Posterior vena cava (tissue), 2 donors: Measurements from ENCODE around the gene FOXF1. TPM values are rescaled to one million over a fixed set of nuclear protein-coding genes. Genes with fewer than 3 reads are reported as not detected.

ENCODE experiments used
- DNase-seq: peaks from one replicate; pipeline ENCODE4 v3.0.0-alpha.2; 2020; ENCODE audit warnings: low spot score
- intact Hi-C, 2 donors: fragments of 100-400 bp; cut with DNase I; formaldehyde crosslinking; loops; one replicate each; pipeline versions ENCODE4 v1.14.1 to v1.14.2; 2022 to 2023
- total RNA-seq, 2 donors: library from RNA; stranded (reverse); fragmentation: NEBNext Ultra II Directional; extraction: Animal tissue kit (Norgen Biotek cat#: 25700); gene quantifications; one replicate each; pipeline ENCODE4 v1.2.1, GENCODE V29; 2021
- donor health status: DM: yes; HTN: yes; CAD: no.
- donor health status: DM: yes; HTN: yes; CAD: no.

FOXF1 gene
- total RNA-seq, 2 donors from 2014 or later = 2.5 to 4.3 TPM

DNA sequence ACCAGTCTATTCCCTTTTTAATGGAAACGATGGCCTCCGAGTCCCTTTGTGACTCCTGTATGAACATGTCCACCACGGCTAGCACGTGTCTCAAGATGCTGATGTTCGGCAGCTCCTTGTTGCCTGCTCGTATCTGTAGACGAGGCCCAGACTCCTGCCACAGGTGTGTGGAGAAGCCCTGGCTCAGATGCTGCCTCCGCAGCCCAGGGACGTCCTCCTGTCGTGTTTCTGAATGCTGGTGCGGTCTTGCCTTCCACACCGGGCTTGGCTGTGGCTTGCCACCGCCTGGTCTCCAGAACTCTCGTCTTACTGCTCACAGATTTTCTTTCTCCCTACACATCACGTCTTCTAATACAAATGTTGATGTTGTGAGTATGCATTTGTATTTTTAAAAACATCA lies 17.0 kb downstream of the FOXF1 start:
- DNase-seq = peak; percentile 49
- intact Hi-C loops = no loop called here

DNA sequence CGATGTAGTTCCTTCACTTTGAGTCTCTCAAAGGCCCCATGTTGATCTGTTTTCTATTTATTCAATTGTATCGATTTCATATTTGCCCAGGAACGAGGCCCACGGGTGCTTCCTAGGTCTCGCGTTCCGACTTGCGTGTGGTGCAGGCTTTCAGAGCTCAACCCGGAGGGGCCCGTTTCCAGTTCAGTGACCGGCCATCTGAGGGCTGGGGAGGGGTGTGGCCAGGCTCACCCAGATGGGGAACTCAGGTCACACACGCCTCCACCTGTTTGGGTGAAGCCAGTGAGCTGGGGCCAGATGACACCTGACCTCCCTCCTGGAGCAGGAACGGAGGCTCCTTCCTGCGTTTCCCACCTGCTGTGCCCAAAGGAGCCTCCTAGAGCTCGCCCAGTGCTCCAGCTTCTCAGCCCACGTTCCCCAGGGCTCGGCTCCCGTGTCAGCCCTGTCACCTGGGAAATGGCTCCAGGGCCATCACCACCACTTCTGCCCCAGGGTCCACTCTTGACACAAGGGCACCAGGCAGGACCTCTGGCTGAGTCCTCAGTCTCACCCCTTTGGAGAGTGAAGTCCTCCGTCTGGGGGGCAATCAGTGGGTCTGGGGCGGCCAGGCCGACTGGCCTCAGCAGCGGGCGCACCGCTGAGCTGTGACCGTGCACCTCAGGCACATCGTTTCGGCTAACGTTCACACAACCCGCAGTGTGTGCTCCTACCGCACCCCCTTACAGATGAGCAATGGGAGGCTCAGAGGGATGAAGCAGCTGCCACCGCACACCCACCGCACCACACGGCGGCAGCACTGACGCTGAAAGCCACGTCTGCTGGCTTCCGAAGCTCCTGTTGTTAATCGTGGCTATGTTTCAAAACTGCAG lies 18.0 kb downstream of the FOXF1 start:
- peak; percentile 68 for DNase-seq
- intact Hi-C loops = no loop called here

DNA sequence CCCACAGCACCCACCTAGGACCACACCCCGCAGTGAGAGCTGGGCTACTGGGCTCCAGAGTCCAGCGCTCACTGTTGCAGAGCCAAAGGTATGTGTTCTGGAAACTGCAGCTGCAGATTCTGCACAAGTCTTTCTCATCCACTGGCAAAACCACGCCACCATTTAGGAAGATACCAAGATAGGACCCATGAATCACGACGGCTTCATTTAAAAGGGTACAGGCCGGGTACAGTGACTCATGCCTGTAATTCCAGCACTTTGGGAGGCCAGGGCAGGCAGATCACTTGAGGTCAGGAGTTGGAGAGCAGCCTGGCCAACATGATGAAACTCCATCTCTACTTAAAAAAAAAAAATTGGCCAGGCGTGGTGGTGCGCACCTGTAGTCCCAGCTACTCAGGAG lies 18.8 kb downstream of the FOXF1 start:
- peak; percentile 43 for DNase-seq
- intact Hi-C loops = no loop called here

DNA sequence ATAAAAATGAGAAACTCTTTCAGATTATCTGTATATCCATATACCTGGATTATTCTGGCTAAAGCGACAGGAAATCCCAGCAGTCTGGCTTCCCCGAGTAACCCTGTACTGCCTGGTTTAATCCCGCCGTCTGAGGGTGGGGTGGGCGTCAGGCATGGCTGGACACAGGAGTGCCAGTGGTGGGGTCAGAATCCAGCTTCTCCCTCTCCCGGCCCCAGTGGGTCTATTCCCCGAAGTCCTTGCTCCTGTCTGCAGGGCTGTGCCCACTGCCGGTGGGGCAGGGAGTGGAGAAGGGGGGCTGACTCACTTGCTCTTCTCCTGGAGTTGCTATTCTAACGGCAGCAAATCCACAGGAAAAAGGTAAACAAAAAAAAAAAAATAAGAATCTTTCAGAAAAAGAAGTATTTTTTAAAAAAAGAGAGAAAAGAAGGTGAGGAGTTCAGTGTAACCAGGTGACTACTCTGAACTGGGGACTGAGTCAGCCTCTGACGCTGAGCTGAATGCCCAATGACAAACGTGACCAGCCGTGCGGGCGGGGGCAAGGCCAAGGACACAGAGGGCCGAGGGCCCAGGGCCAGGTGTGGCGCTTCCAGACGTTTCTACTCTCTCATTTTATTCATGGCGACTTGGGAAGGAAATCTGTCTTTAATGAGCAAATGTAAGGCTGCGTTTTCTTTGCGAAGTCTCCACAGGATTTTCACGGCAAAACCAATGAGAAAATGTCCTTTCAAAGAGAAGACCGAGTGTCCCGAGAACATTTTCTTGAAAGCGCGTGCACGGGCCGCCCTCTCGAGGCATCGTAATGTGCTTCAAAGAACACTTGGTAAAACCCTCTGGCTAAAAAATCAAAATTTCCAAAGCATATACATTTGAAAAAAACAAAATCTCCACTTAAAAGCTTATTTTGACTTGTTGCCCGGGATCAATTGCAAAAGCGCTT lies 20.2 kb downstream of the FOXF1 start:
- peak; percentile 66 for DNase-seq
- intact Hi-C loops = loop anchor here in 1 of 2 donors (5.0 kb wide), 1 partner anchor 1698 kb away; no protein-coding TSS in a partner anchor

DNA sequence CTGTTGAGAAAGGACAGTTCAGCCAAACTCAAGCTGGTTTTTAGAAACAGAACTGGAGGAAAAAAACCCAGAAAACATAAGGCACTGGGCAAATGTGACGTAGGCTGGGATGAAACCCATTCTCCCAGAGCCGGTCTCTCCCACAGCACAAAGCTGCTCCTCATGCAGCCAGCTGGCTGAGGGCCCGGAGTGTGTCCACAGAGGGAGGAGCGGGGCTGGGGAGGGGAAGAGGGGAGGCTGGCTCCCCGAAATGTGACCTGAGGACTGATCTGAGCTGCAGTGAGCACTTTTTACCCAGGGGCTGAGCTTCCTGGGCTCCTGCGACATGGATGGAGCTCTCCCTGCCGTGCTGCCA lies 20.8 kb downstream of the FOXF1 start:
- intact Hi-C loops = loop anchor here in 1 of 2 donors (5.0 kb wide), 1 partner anchor 1699 kb away; no protein-coding TSS in a partner anchor
- peak; percentile 90 for DNase-seq

DNA sequence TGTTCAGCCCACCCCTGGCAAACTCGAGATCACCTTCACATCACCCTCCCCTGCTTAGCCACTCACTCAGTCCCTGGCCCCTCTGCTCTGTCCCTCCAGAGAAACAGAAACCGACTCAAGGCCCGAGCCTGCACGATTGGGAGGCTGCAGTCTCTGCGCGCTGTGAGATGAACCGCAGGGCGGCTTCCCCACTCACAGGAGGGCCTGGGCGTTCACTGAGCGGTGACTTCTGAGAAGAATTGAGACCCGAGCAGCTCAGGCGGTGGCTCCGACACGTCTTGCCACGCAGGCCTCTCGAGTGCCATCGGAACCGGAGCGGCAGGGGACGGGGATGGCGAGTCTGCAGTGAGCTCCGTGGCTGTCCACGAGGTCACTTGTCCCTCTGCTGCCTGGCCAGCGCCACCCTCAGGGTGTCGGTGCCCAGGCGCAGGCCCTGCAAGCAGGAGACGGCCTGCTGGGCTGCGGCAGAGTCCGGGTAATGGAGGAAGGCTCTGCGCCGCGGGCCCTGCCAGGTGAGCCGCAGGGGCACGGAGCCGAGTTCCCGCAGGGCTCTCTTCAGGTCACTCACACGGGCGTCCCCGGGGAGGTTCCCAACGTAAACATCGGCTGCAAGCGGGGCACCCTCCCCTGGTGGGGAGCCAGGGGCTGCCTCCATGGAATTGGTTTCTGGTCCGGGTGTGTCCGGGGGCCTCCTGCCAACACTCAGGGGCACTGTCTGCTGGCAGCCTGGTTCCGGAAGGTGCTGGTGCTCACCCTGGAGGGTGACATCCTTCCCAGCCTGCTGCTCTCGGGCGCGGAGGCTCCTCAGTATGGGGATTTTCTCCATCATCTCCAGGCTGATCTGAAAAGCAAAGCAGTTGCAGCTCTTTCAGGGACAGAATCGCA lies 21.6 kb downstream of the FOXF1 start:
- peak; percentile 81 for DNase-seq
- intact Hi-C loops = loop anchor here in 1 of 2 donors (5.0 kb wide), 1 partner anchor 1700 kb away; no protein-coding TSS in a partner anchor

DNA sequence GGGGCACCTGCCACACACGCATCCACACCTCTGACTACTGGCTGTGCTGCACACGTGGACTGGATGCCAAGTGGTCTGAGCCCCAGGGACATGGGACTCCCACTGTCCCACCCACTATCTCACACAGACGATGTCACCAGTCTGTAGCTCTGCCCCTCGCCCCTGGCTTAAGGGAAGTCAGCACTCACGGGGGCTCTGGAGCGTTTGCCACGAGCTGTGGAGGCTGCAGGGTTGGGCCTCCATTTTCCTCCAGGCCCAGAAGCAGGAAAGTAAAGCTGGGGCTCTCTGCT lies 22.1 kb downstream of the FOXF1 start:
- no peak for DNase-seq
- intact Hi-C loops = loop anchor here in 1 of 2 donors (5.0 kb wide), 1 partner anchor 1700 kb away; no protein-coding TSS in a partner anchor

DNA sequence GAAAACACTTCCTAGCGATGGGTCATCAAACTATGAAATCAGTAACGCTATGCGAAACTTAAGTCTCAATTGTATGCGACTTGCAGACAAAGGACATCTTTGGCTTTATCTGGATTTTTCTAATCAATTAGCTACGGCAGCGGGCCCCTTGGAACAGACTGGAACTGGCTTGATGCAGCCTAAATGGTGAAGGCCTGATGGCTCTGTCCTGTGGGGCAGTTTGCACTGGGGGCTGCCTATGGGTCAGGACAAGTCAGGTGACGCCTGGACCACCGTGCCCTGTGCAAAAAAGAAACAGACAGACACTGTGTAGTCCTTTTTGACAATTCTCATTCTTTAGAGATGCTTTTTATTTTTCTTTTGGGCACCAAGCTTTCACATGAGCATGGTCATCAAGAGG lies 22.7 kb downstream of the FOXF1 start:
- intact Hi-C loops = loop anchor here in 1 of 2 donors (5.0 kb wide), 1 partner anchor 1701 kb away; no protein-coding TSS in a partner anchor
- DNase-seq = peak; percentile 47

DNA sequence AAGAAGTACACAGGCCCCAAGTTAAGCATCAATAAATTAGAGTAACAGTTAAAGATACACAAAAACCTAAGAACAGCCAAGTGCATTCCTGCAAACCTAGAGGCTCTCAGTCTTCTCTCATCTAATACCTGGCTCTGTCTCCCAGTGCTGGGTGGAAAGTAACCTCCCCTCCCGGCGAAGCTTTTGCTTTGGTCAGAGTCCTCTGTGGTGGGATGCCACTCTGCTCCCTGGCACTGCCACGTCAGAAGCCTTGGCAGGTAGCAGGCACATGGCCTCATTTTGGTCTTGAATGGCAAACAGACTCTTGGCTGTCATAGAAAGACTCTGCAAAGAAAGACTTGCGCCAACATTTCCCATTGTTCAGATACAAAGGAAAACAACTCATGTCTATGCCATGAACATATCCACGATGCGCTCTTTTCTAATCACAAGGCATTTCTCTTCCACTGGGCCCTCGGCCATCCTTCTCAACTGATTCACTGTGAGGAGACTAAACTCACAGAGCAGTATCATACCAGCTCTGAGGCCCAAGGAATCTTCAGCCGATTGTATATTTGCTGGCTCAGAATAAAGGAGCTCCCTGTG lies 23.5 kb downstream of the FOXF1 start:
- intact Hi-C loops = loop anchor here in 1 of 2 donors (5.0 kb wide), 1 partner anchor 1702 kb away; no protein-coding TSS in a partner anchor
- DNase-seq = peak; percentile 56

DNA sequence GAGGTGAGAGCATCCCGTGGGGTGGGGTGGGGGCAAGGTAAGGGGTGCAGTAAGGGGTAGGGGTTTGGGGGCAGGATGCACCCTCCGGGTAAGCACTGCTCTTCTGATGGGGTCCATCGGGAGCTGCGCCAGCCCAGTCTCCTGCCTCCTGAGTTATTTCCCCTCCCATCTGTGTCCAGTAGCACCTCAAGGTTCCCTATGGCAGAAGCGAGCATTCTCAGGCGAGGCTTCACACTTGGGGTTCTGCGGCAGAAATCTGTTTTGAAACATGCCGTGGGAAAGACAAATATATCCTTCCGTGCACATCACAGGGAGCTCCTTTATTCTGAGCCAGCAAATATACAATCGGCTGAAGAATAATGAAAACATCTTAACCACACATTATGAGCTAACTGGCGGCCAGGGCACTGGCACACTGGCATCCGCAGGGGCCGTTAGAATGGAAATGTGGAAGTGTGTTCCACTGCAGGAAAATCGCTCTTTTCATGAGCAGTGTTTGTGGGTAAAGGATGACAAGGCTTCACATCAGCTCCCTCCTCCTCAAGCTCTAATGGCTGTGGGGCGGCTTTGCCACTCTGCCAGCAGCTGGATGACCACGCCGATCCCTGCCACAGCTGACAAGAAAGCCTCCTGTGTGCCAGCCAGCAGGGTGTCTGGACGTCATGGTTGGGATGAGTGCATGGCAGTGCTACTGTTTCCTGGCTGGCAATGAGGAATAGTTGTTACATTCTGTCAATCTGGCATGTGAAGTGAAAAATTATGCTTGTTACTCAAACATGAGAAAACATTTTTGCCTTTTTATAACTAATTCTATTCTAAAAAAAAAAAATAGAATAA lies 24.7 kb downstream of the FOXF1 start:
- intact Hi-C loops = loop anchor here in 1 of 2 donors (5.0 kb wide), 2 partner anchors 1093 to 1703 kb away; no protein-coding TSS in a partner anchor
- DNase-seq = peak; percentile 35

DNA sequence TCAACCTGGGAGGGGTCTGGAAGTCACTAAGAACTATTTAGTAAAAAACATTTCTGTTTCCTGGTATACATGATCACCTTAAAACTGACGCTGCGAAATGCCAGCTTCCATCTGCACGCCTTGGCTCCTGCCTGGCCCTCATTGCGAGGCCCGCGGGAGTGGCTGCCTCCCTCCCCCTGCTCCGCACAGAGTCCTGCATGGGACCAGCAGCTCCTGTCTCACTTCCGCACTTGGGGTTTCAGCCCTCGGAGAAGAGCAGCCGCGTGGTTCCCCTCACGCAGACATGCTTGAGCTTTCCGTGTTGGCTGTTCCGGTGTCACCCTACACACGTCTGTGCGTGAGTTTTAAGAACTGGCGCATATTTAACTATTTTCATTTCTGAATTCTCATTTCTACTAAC lies 26.3 kb downstream of the FOXF1 start:
- peak; percentile 64 for DNase-seq
- intact Hi-C loops = loop anchor here in 1 of 2 donors (5.0 kb wide), 1 partner anchor 1094 kb away; no protein-coding TSS in a partner anchor

DNA sequence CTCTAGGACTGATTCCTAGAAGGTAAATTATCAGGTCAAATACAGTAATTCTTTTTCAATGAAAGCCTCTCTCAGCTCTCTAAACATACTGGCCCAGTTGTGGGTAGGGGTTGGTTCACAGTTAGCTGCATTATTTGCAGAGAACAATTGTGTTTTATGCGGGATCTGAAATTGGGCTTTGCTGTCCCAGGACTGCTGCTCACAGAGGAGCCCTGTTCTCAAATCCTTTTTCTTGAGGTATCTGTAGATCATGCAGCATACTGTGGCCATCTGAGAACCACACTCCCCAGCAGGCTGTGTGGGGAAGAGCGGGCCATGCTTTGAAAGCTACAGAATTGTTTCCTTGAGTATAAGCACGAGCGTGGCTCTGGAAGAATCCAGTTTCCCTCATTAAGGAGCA lies 27.2 kb downstream of the FOXF1 start:
- intact Hi-C loops = loop anchor here in 1 of 2 donors (5.0 kb wide), 1 partner anchor 1095 kb away; no protein-coding TSS in a partner anchor
- no peak for DNase-seq

DNA sequence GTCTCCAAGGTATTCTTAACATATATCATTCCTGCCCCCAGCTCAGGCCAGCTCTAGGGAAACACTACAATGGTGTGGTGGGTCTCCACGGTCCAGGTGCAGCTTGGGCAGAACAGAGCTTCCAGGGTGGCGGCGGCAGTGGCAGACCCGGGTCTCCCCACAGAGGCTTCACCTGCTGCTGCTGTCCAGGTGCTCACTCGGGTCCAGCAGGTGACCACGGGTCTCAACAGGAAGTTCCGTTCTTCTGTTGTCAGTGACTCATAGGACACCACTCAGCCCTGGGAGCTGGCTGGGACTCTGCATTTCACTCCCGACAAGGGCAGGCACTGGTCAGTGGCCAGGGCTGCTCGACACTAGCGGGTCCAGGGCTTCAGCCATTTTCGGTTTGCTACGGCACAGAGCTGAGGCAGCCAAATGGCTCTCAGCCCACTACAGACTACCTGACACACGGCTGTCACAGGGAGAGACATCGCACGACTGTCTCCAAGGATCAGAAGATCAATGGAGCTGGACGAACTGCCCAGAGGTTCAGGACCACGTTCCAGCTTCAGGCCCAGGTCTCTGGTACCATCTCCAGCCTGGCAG lies 28.0 kb downstream of the FOXF1 start:
- peak; percentile 67 for DNase-seq
- intact Hi-C loops = loop anchor here in 1 of 2 donors (5.0 kb wide), 1 partner anchor 1096 kb away; no protein-coding TSS in a partner anchor

DNA sequence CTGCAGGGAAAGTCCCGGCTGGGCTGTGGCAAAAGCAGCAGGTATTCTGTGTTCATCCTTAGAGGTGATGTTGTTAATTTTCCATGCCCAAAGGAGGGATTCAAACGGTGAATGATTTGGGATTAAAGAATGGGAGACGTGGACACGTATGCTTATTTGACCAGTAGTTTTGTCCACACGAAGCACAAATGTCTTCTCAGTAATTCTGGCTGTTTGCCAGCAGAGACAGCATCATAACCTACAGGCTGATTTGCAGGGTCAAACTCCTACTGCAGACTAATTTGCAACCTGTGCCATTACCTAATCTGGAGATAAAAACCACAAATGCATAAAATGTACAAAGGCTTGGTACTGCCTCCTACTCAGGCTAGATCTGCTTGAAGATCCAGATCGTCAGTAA lies 30.6 kb downstream of the FOXF1 start:
- intact Hi-C loops = no loop called here
- no peak for DNase-seq

DNA sequence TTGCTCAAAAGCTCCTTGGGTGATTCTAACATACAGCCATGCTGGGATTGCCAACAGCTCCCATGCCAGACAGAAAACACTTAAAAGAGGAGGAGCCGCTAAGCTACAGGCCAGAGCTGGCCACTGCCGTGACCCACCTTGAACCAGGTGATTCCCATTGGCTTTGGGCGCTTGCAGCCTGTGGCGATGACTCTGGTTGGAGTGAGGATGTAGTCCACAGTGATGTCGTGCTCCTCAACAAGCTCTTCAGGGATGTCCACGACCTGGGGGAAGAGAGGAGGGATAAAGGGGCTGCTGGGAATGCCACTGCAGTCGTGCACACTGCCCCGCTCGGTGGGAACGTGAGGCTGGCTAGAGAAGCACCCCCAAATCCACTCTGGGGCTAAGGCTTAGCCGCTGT lies 31.2 kb downstream of the FOXF1 start:
- DNase-seq = no peak
- intact Hi-C loops = no loop called here

DNA sequence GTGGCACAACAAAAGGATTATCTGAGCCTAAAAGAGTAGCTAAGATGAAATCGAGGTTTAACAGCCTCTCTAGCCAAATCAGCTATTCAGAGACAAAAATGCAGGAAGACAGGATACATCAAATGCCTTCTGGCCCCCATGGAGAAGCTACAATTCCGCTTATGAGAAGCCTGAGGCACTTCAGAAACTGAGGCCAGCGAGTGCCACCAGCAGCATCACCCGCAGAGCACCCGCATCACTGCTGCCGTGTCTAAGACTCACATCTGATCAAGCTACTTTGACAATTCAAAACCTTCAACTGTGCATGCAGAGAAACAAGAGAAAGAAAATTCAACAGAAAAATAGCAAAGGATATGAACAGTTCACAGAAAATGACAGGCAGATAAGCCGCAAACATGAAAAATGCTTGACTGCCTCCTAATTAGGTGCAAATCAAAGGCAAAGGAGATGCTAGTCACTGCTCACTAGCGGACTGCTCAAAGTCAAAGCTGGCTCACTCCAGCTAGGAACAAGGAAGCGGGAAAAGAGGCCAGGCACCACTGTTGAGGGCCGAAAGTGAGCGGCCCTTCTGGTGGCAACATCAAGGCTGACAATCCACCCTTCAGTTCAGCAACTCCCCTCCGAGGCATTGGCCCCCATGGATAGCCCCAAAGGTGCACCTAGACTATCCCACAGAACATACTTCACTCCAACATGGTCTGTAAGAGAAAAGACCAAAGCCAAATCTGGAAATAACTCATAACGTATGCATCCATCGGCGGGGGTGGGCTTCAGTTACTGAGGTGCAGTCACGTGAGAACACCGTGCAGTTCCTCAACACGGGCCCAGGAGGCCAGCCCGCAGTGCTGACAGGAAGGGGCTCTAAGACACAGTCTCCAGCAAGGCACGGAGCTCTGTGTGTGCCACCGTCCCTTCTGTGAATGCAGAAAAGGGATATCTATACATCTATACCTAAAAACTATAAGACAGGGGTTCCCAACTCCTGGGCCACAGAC lies 32.7 kb downstream of the FOXF1 start:
- no peak for DNase-seq
- intact Hi-C loops = no loop called here
